ENCODE results near the gene HACD1. TPM values are rescaled to one million over a fixed set of nuclear protein-coding genes. Genes with fewer than 3 reads are reported as not detected.

HACD1 gene
- polyA plus RNA-seq, 1 donor from 2014 or later = 23.0 TPM

- H3K79me2 ChIP-seq (replicated peaks; ENCODE audit: insufficient read depth, low read length) = no peaks in the 10 kb centered on the region
- H3K9me3 ChIP-seq (ENCODE audit: low read length) = no peaks in the 10 kb centered on the region
- no peaks in the 10 kb centered on the region for H3K9me2 ChIP-seq (ENCODE audit: insufficient read depth, low read length)
- no peaks in the 10 kb centered on the region for H3K27me3 ChIP-seq (ENCODE audit: insufficient read depth, low read depth, low read length)
- no peaks in the 10 kb centered on the region for H3K36me3 ChIP-seq (ENCODE audit: insufficient read depth, low read length)
- no peak overlapping the region for H3K27ac ChIP-seq (ENCODE audit: low read length)
- H3K9ac ChIP-seq (ENCODE audit: low read length) = no peak overlapping the region
- no peak overlapping the region for H3K4me3 ChIP-seq (ENCODE audit: low read length)
- H4K20me1 ChIP-seq (ENCODE audit: insufficient read depth) = no peaks in the 10 kb centered on the region
- no peak overlapping the region for H3K4me2 ChIP-seq (ENCODE audit: low read length)
- TF ChIP-seq REST (IDR thresholded peaks at IDR 0.05; ENCODE audit: borderline replicate concordance) (no peak), RAD21 (conservative IDR thresholded peaks at IDR 0.05) (no peak), TAF1 (IDR thresholded peaks at IDR 0.05; ENCODE audit: low read depth) (no peak), MXI1 (conservative IDR thresholded peaks at IDR 0.05; ENCODE audit: poor library complexity, severe bottlenecking) (no peak), SMC3 (conservative IDR thresholded peaks at IDR 0.05; ENCODE audit: poor library complexity) (no peak), EP300 (conservative IDR thresholded peaks at IDR 0.05; ENCODE audit: poor library complexity, severe bottlenecking) (no peak), EZH2 (IDR thresholded peaks at IDR 0.05; ENCODE audit: borderline replicate concordance, insufficient read depth, low read length, poor library complexity, severe bottlenecking) (no peak), CTCF (IDR thresholded peaks at IDR 0.05; ENCODE audit: poor library complexity, severe bottlenecking) (no peak), POLR2AphosphoS5 (IDR thresholded peaks at IDR 0.05) (no peak)
- no peak overlapping the region for H2AFZ ChIP-seq (ENCODE audit: low read depth, low read length)
- peaks cover 3% of the 10 kb centered on the region for H3F3A ChIP-seq (ENCODE audit: insufficient read depth, low read length, poor library complexity, severe bottlenecking)
Observed at GRCh38 chr10:17562614-17563013, 54.6 kb downstream of the HACD1 start.

GRCh38 chr10:17561111-17561510, 56.1 kb downstream of the HACD1 start:
- Histone ChIP-seq H4K20me1 (ENCODE audit: insufficient read depth) (no peaks in the 10 kb centered on the region), H3K27me3 (ENCODE audit: insufficient read depth, low read depth, low read length) (no peaks in the 10 kb centered on the region), H3K27ac (ENCODE audit: low read length) (no peak overlapping the region), H3K79me2 (replicated peaks; ENCODE audit: insufficient read depth, low read length) (no peaks in the 10 kb centered on the region), H3K9me3 (ENCODE audit: low read length) (no peaks in the 10 kb centered on the region), H3K9ac (ENCODE audit: low read length) (no peak overlapping the region), H3K36me3 (ENCODE audit: insufficient read depth, low read length) (no peaks in the 10 kb centered on the region), H3F3A (ENCODE audit: insufficient read depth, low read length, poor library complexity, severe bottlenecking) (peaks cover 3% of the 10 kb centered on the region), H3K9me2 (ENCODE audit: insufficient read depth, low read length) (no peaks in the 10 kb centered on the region), H3K4me2 (ENCODE audit: low read length) (no peak overlapping the region), H2AFZ (ENCODE audit: low read depth, low read length) (no peak overlapping the region), H3K4me3 (ENCODE audit: low read length) (no peak overlapping the region)
- TF ChIP-seq POLR2AphosphoS5 (IDR thresholded peaks at IDR 0.05) = no peak
- TF ChIP-seq EP300 (conservative IDR thresholded peaks at IDR 0.05; ENCODE audit: poor library complexity, severe bottlenecking) = no peak
- TF ChIP-seq SMC3 (conservative IDR thresholded peaks at IDR 0.05; ENCODE audit: poor library complexity) = no peak
- TF ChIP-seq CTCF (IDR thresholded peaks at IDR 0.05; ENCODE audit: poor library complexity, severe bottlenecking) = no peak
- TF ChIP-seq TAF1 (IDR thresholded peaks at IDR 0.05; ENCODE audit: low read depth) = no peak
- TF ChIP-seq RAD21 (conservative IDR thresholded peaks at IDR 0.05) = no peak
- TF ChIP-seq REST (IDR thresholded peaks at IDR 0.05; ENCODE audit: borderline replicate concordance) = no peak
- TF ChIP-seq EZH2 (IDR thresholded peaks at IDR 0.05; ENCODE audit: borderline replicate concordance, insufficient read depth, low read length, poor library complexity, severe bottlenecking) = no peak
- no peak for TF ChIP-seq MXI1 (conservative IDR thresholded peaks at IDR 0.05; ENCODE audit: poor library complexity, severe bottlenecking)
